HUDEP-2 (cell line): ENCODE measurements around the gene TTF2.
"Not testable (repeated sequence)": the region's sequence is repeated elsewhere in the genome, so short reads cannot be mapped to it uniquely, and the experiment has no call there.

ENCODE experiments used
- DNase-seq, 76 experiments: peaks; one replicate each; lab custom pipeline; 2025; ENCODE audit not compliant: unreplicated experiment in 76 of 76; lab: John Stamatoyannopoulos, UW

The TTF2 gene

GRCh38 chr1:117087686-117088085 lies 27.6 kb downstream of the TTF2 start:
- no peak for DNase-seq

DNA sequence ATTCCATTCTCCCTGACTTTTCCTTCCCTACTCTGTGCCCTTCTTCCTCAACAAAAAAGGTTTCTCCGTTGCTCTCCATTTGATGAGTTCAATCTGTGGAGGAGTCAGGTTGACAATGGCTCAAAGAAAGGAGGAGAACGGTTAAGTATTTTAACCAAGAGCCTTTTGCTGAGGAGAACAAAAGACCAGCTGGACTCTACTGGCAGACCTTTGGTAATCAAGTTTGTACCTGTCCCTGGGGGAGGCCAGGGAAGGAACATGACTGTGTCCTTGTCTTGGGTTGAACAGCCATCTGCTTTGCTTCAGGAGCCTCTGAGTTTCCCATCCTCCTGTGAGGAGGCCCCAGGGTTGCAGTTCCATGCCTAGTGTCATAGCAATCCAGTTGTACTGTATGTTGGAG lies 29.9 kb downstream of the TTF2 start:
- DNase-seq = no peak

DNA sequence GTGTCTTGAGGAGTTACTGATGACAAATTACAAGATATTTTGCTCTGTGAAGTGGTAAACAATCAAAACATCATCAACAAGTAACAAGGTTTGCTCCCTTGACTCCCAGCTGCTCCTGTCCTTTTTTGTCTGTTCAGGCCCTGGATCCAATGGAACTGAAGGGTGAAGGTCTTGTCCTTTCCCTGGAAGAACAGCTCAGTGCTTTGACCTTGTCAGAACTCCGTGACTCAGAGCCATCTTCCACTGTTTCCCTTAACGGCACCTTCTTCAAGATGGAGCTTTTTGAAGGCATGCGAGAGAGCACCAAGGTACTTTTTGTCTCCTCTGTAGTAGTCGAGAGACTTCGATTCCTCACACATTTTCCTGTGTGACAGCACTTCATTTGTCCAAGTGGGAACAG lies 32.5 kb downstream of the TTF2 start:
- DNase-seq = no peak

DNA sequence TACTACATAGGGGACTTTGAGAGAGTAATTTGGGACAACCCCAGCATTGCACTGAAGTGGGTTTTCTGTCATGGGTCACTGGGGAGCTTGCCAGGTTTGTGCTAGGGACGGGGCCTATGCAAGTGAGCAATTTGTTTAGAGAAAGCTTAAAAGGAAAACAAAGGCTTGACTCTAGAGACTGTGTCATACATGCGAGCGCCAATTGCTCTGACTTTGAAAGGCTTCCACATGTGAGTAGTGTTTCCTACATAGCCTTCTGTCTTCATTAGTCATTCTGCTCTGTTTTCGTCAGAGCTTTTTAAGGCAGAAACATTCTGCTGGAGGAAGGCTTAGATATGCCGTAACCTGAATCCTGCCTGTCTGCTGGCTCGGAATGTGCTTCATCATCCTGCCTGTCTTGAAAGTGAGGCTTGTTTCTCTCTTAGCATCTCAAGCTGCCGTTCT lies 33.0 kb downstream of the TTF2 start:
- DNase-seq = no peak

- peak in 6 of 76 experiments; percentile 2 to 9 (median 4) for DNase-seq
Measured at GRCh38 chr1:117093870-117094621, 33.9 kb downstream of the TTF2 start.

GRCh38 chr1:117094841-117095604 lies 34.9 kb downstream of the TTF2 start:
- no peak for DNase-seq

GRCh38 chr1:117096951-117097408 lies 36.9 kb downstream of the TTF2 start:
- DNase-seq = no peak

GRCh38 chr1:117097443-117097842 lies 37.3 kb downstream of the TTF2 start:
- no peak for DNase-seq

DNA sequence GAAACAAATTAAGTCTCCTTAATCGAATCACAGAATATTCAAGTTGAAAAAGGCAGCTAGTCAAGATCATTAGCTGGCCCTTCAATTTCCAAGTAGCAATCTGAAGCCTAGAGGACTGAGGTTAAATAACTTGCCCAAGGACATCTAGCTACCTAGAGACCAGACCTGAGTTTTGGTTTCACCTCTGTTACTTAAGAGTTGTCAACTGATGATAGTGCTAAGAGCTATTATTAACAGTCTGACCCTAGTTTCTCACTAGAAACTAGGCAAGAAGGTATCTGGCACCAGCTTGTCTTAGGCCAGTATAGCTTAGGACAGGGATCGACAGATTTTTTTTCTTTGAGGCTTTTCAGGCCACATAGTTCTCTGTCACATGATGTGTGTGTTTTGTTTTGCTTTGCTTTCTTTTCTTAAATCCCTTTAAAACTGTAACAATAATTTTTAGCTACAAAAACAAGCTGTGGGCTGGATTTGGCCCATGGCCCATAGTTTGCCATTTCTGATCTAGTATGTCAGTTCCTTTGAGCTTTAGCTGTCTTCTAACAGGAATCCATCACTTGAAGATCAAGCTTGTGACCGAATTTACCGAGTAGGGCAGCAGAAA lies 38.3 kb downstream of the TTF2 start:
- no peak for DNase-seq

DNA sequence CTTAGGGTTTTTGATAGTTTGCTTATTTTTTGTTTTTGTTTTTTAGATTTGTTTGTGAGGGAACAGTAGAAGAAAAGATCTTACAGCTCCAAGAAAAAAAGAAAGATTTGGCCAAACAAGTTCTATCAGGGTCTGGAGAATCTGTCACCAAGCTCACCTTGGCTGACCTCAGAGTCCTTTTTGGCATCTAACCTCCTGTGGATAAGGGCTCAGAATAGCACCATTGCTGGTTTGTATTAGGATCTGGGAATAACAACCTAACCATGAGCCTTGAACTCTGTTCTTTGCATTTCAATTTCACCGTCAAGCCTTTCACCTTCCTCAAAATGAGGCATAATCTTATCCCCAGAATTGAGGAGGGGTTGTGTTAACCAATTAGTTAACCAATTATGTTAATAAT lies 41.2 kb downstream of the TTF2 start:
- no peak for DNase-seq

- not testable (repeated sequence) for DNase-seq
Measured at GRCh38 chr1:117101858-117102257, 41.7 kb downstream of the TTF2 start.

DNA sequence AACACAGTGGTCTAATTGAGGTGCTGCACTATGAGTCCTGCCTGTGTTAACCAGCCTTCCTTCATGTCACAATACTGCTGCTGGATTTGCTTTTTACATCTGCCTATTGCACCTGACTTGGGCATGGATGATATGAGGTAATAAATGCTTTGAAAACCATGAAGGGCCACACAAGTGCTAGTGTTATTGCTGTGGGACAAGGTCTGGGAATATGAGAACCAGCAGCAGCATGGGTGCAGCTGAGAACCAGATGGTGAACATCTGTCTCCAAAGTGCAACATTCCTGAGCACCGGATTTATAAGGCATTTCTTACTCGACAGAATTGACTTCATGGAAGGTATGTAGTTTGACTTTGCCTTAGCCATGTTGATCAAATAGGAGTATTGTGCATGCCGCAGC lies 44.9 kb downstream of the TTF2 start:
- no peak for DNase-seq

GRCh38 chr1:117105722-117106121 lies 45.6 kb downstream of the TTF2 start:
- no peak for DNase-seq

- no peak for DNase-seq
Measured at GRCh38 chr1:117106478-117106877, 46.4 kb downstream of the TTF2 start.

DNA sequence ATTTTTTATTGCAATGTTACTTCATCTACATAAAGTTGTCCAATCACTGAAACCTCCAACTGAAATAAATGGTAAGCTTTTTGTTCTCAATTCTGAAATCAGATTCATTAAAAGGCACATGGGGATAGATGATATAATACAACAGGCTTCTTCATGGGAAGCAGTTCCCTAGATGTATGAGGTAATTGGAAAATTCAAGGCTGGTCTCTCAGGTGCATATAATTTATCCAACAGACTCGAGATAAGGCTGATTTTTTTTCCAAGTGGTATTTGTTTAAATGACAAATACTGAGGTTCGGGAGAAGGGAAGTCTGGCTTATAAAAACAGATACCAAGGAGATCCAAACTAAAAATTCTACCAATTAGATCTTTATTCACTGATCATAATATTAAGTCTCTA lies 47.2 kb downstream of the TTF2 start:
- no peak for DNase-seq

- DNase-seq = no peak
Measured at GRCh38 chr1:117110774-117111173, 50.6 kb downstream of the TTF2 start.

DNA sequence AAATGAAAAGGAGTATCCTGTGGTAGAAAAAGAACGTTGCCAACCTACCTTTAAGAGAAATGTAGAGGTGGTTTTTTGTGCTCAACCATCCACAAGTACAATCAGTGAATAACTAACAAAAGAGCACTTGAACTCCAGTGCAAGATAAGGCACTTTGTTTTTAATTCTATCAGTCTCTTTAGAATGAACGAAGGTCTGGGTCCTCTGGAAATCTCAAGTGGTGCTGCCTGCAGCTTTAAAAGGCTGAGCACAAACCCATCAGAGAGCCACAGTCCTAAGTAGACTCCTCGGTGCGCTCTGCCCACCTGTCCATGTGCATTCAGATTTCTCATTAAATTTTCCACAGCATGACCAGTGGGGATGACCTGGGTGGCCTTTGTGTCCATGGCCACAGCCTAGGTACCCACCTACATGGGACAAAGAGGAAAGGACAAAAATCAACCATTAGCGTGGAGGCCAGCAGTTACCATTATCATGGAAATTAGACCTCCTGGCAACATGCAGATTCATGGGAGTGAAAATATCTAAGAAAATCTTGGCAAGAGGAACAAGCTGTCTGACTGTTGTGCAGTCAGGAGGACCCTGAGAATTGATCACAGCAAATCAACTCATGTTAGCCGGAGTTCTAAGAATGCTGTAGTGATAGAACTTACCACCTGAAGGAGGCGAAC lies 52.1 kb downstream of the TTF2 start:
- DNase-seq = no peak

- DNase-seq = no peak
Measured at GRCh38 chr1:117113199-117113598, 53.1 kb downstream of the TTF2 start.

GRCh38 chr1:117114877-117115276 lies 54.8 kb downstream of the TTF2 start:
- no peak for DNase-seq

DNA sequence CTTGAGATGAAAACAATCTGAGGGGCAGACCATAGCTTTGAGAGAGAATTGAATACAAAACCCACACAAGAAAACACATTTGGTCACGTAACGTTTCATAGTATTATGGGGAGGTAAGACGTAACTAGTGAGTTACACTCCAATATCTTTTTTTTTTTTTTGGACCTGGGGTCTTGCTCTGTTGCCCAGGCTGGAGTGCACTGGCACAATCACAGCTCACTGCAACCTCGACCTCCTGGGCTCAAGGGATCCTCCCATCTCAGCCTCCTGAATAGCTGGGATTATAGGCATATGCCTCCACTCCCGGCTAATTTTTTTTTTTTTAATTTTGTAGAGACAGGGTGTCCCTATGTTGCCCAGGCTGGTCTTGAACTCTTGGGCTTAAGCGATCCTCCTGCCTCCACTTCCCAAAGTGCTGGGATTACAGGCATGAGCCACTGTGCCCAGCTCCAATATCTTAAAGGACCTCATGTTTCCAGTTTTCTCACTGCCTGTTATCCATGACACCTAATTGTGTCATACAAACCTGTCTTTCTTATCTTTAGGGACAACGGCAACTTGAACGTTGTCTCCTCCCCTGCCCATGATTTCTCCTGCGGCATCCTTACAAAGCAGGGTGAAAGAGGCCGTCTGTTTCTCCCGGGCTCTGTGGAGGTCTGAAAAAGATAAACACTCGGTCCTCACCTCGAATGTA lies 56.1 kb downstream of the TTF2 start:
- DNase-seq = no peak

- DNase-seq = no peak
Measured at GRCh38 chr1:117116784-117117130, 56.6 kb downstream of the TTF2 start.
